Psoas muscle (tissue), 8 donors: ENCODE data around the gene ABCC4. TPM values are rescaled to one million over a fixed set of nuclear protein-coding genes. Genes with fewer than 3 reads are reported as not detected.

Experiments
- ATAC-seq, 4 donors: fragments of 200-7000 bp; cut with Tn5 transposase; one replicate each; pipeline ENCODE4 v1.9.1; 2020; ENCODE audit warnings: moderate library complexity in 3 of 4, mild to moderate bottlenecking in 2 of 4
- DNase-seq, 2 donors: peaks; one replicate each; pipeline ENCODE4 v3.0.0-alpha.2; 2020
- H3K27ac ChIP-seq: fragments of 200-600 bp; one replicate; pipeline ENCODE4 v1.8.0; 2022
- H3K27me3 ChIP-seq, 3 donors: fragments of 200-600 bp in 1 of 3; one replicate each; pipeline versions ENCODE4 v1.6.1 to v1.8.0; 2013 to 2022; ENCODE audit warnings: low read length in 2 of 3, mild to moderate bottlenecking in 2 of 3, moderate library complexity in 1 of 3; ENCODE audit not compliant: insufficient read depth in 3 of 3
- H3K36me3 ChIP-seq, 2 donors: fragments of 200-600 bp in 1 of 2; one replicate each; pipeline versions ENCODE4 v1.6.1 to v1.8.0; 2013 to 2022; ENCODE audit warnings: low read depth in 1 of 2, mild to moderate bottlenecking in 1 of 2, moderate library complexity in 1 of 2; ENCODE audit not compliant: insufficient read depth in 1 of 2
- H3K4me1 ChIP-seq: fragments of 200-600 bp; one replicate; pipeline ENCODE4 v1.8.0; 2022
- H3K4me3 ChIP-seq: fragments of 200-600 bp; one replicate; pipeline ENCODE4 v1.8.0; 2022; ENCODE audit warnings: mild to moderate bottlenecking
- H3K9me3 ChIP-seq: fragments of 200-600 bp; one replicate; pipeline ENCODE4 v1.8.0; 2022
- WGBS, 3 donors: extraction: QIAGEN DNeasy Blood & Tissue Kit; methylation state at CpG; one replicate each; pipeline versions ENCODE4 v1.1.6 to v1.1.7; 2013; 5-methylcytosine and 5-hydroxymethylcytosine counted together
- intact Hi-C, 2 donors: fragments of 100-400 bp; cut with DNase I; formaldehyde crosslinking; loops; one replicate each; pipeline versions ENCODE4 v1.11.0 to v1.14.2; 2022
- polyA plus RNA-seq, 3 donors: library from polyadenylated mRNA; stranded (reverse); fragments of 200-250 nt; gene quantifications; one replicate each; pipeline ENCODE4 v1.2.3, GENCODE V29; 2013
- total RNA-seq, 4 donors: library from RNA; stranded (reverse); fragmentation: NEBNext Ultra II Directional in 2 of 4; extraction: Animal tissue kit (Norgen Biotek cat#: 25700) in 2 of 4; gene quantifications; one replicate each; pipeline versions ENCODE4 v1.2.1 to v1.2.4, GENCODE V29; 2021 to 2023
- TF ChIP-seq, protein P1 (sequence below): fragments of 200-600 bp; IDR thresholded peaks from one replicate; pipeline ENCODE4 v1.8.0; 2022; ENCODE audit warnings: antibody characterized with exemption
- donor health status: healthy with polysubstance abuse.
- donor health status: DM: no; HTN: no; CAD: no; lungs with moderate emphysema.
- donor health status: Bipolar disorder and iron deficiency.
- donor health status: healthy.
- donor health status: DM: yes; HTN: yes; CAD: no.
- donor health status: DM: no; HTN: no; CAD: no.
- donor health status: DM: no; HTN: no; CAD: no.
- donor health status: DM: yes; HTN: yes; CAD: no.

Gene ABCC4
- total and polyA plus RNA-seq, 7 donors: 2.3 to 25.2 (median 6.1) TPM

DNA sequence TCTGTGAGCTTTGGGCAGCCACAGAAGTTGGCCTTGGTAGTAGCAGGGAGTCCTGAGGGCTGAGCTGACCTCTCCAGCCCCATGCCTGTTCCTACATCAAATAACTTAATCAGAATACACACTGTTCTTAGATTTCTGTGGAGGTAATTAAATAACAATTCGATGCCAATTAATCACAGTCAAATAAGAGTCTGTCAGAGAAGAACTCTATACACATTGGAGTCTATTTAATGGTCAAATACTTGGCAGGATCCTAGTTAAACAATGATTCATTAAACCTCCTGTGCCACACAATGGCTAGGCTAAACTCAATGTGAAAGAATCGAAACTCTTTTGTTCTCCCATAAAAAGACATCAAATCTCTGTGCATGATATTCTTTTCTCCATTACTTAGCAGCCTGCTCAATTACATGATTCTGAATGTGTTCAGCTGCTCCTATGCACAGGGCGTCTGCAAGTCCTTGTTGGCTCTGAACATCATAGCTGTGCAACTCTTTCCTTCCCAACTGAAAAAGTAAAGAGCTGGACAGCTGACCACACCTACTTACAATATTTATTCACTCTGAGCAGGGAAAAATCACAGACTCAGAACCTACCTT lies 173.1 kb downstream of the ABCC4 start:
- Histone ChIP-seq H3K4me1 (no peaks in the 10 kb centered on the region), H3K36me3 (peaks cover 0 to 9% of the 10 kb centered on the region in 2 donors), H3K9me3 (no peaks in the 10 kb centered on the region), H3K27me3 (no peaks in the 10 kb centered on the region), H3K4me3 (no peak overlapping the region), H3K27ac (no peak overlapping the region)
- TF ChIP-seq, protein P1, sequence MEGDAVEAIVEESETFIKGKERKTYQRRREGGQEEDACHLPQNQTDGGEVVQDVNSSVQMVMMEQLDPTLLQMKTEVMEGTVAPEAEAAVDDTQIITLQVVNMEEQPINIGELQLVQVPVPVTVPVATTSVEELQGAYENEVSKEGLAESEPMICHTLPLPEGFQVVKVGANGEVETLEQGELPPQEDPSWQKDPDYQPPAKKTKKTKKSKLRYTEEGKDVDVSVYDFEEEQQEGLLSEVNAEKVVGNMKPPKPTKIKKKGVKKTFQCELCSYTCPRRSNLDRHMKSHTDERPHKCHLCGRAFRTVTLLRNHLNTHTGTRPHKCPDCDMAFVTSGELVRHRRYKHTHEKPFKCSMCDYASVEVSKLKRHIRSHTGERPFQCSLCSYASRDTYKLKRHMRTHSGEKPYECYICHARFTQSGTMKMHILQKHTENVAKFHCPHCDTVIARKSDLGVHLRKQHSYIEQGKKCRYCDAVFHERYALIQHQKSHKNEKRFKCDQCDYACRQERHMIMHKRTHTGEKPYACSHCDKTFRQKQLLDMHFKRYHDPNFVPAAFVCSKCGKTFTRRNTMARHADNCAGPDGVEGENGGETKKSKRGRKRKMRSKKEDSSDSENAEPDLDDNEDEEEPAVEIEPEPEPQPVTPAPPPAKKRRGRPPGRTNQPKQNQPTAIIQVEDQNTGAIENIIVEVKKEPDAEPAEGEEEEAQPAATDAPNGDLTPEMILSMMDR: no peak
- DNase-seq (no peak), ATAC-seq (no peak)
- intact Hi-C loops: no loop called here
- 48 to 67% (median 60%) methylated on average over 3 of the region's 3 CpGs for WGBS, 3 donors

DNA sequence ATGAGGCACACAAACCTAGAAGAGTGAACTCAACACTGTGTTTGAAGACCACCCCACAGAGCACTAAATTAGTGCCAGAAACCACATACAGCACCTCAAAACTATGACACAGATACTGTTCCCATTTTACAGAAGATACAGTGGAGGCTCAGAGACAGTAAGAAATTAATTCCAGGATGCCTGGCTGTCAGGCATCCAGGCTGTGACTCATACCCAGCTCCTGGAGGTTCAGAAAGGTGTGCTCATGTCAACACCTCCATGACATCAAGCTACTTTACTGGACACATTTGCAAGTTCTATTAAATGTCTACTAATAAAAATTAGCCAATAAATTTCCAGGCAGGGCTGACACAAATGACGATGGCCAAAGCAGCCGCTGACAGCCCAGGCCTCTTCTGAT lies 176.3 kb downstream of the ABCC4 start:
- H3K36me3 ChIP-seq: peaks cover 0 to 27% of the 10 kb centered on the region in 2 donors
- intact Hi-C loops: no loop called here

DNA sequence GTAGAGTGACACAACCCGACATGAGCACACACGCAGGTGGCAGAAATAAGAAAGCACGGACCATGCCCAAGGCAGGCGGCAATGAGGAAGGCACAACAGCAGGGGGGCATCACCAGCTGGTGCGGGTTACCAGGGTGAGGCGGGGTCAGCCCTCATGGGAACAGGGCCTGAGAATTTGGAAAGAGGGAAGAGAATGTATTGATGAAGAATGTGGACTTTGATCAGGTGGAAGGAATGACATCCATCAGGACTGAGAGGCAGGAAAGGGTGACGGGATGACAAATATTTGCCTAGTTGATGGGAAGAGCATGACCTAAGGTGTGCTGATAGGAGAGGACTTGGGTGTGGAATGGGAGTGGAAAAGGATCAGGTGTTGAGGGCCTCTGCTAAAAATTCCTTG lies 177.5 kb downstream of the ABCC4 start:
- DNase-seq (no peak), ATAC-seq (no peak)
- Histone ChIP-seq H3K4me1 (no peaks in the 10 kb centered on the region), H3K4me3 (no peak overlapping the region), H3K27ac (no peak overlapping the region), H3K27me3 (no peaks in the 10 kb centered on the region), H3K36me3 (peaks cover 0 to 27% of the 10 kb centered on the region in 2 donors), H3K9me3 (no peaks in the 10 kb centered on the region)
- TF ChIP-seq, protein P1: no peak
- WGBS, 3 donors: 81 to 83% (median 82%) methylated on average over 7 of the region's 7 CpGs
- intact Hi-C loops: no loop called here

More for the DNA sequence above, 176.3 kb downstream of the ABCC4 start:
- Histone ChIP-seq H3K27ac (no peak overlapping the region), H3K9me3 (no peaks in the 10 kb centered on the region), H3K4me3 (no peak overlapping the region), H3K4me1 (no peaks in the 10 kb centered on the region), H3K27me3 (no peaks in the 10 kb centered on the region)
- no peak for DNase-seq
- 91 to 97% (median 95%) methylated on average over 2 of the region's 2 CpGs for WGBS, 3 donors
- ATAC-seq: no peak
- TF ChIP-seq, protein P1: no peak

DNA sequence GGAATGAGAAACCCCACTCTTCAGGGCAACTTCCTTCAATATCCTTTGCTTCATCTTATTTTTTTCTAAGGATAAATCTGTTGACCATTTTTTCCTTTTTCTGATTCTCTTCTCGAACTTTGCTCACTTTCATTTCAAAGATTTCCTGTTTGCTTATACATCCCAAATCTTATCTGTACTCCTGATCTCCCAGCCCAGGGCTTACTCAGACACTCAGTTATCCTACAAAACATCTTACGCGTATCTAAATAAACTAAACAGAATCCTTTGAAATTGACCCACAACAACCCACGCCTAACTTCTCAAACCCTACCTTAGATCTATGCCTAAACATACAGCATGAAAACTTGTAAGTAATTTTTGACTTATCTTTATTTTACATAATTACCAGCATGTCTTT lies 179.2 kb downstream of the ABCC4 start:
- peaks cover 0 to 27% of the 10 kb centered on the region in 2 donors for H3K36me3 ChIP-seq
- H3K27me3 ChIP-seq: no peaks in the 10 kb centered on the region
- H3K4me1 ChIP-seq: no peaks in the 10 kb centered on the region
- no peaks in the 10 kb centered on the region for H3K9me3 ChIP-seq
- DNase-seq (no peak), ATAC-seq (no peak)
- TF ChIP-seq, protein P1: no peak
- H3K4me3 ChIP-seq: no peak overlapping the region
- H3K27ac ChIP-seq: no peak overlapping the region
- WGBS, 3 donors: 92 to 94% (median 93%) methylated on average over 4 of the region's 4 CpGs
- intact Hi-C loops: no loop called here

DNA sequence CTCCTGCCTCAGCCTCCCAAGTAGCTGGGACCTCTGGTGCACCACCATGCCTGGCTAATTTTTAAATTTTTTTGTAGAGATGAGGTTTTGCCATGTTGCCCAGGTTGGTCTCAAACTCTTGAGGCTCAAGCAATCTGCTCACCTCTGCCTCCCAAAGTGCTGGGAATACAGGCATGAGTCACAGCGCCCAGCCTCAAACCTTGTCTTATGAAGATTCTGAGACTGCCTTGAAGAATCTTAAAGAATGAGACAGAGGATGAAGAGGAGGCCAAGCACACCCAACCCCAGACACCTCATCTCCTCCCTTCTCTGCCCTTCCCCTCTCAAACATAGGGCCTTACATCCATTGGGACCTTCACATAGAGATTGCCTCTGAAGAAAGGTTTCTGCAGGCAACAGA lies 179.7 kb downstream of the ABCC4 start:
- no peaks in the 10 kb centered on the region for H3K4me1 ChIP-seq
- no peak for DNase-seq
- no peak for ATAC-seq
- no peak overlapping the region for H3K4me3 ChIP-seq
- intact Hi-C loops: no loop called here
- H3K27ac ChIP-seq: no peak overlapping the region
- H3K27me3 ChIP-seq: no peaks in the 10 kb centered on the region
- H3K36me3 ChIP-seq: peaks cover 0 to 27% of the 10 kb centered on the region in 2 donors
- WGBS, 3 donors: 98 to 100% (median 100%) methylated on average over 1 of the region's 1 CpG
- TF ChIP-seq, protein P1: no peak
- no peaks in the 10 kb centered on the region for H3K9me3 ChIP-seq
